DND-41 (cell line): ENCODE measurements around the gene ACSS1.

ENCODE experiments used
- EZH2 ChIP-seq: IDR thresholded peaks from 3 replicates; pipeline ENCODE4 v1.6.1; 2012; ENCODE audit warnings: borderline replicate concordance, low read depth, mild to moderate bottlenecking, moderate library complexity, low read length, inconsistent platforms; ENCODE audit not compliant: severe bottlenecking
- TF ChIP-seq, protein P1 (sequence below): IDR thresholded peaks from 2 replicates; pipeline ENCODE4 v1.5.1; 2012; ENCODE audit warnings: borderline replicate concordance, low read length, moderate library complexity, mild to moderate bottlenecking; ENCODE audit not compliant: poor library complexity, severe bottlenecking; ENCODE audit errors: extremely low read depth

DNA sequence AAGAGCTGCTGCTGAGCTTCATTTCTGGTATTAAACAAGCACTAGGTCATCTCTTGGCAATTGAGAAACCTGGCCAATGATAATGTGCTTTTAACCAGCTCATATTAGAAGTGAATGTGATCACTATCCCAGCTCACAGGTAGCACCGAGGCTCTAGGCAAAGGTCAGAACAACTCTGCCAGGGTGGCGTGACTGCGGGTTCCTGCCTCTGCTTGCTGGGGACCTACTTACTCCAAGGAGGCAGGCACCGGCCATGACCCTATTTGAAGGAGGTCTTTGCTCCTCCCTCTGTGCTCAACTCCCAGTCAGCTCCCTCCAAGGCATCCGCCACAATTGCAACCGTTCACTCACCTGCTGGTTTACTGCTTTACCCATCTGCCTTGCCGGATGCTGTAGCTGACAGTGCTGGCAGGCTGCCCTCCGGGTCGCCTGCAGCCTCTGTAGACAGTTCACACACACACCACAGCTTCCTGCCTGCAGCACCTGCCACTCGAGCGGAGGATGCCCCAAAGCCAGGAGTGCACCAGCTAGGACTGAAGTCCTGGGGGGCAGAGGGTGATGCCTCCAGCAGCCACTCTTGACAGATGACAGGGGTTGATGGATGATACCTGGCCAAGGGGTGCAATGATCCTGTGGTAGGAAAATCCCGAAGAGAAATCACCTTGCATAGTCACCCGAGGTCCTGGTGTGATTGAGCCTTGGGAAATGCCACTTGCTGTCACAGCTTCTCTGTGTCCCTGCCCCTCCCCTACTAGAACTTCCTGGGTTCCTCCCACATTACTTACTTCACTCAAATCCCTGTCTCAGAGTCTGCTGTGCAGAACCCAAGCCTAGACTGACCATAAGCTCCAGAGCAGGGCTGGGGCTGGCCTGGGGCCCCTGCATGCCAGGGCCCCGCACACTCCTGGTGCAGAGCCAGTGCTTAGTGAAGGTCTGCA, 32.8 kb upstream of the ACSS1 start:
- TF ChIP-seq, protein P1, sequence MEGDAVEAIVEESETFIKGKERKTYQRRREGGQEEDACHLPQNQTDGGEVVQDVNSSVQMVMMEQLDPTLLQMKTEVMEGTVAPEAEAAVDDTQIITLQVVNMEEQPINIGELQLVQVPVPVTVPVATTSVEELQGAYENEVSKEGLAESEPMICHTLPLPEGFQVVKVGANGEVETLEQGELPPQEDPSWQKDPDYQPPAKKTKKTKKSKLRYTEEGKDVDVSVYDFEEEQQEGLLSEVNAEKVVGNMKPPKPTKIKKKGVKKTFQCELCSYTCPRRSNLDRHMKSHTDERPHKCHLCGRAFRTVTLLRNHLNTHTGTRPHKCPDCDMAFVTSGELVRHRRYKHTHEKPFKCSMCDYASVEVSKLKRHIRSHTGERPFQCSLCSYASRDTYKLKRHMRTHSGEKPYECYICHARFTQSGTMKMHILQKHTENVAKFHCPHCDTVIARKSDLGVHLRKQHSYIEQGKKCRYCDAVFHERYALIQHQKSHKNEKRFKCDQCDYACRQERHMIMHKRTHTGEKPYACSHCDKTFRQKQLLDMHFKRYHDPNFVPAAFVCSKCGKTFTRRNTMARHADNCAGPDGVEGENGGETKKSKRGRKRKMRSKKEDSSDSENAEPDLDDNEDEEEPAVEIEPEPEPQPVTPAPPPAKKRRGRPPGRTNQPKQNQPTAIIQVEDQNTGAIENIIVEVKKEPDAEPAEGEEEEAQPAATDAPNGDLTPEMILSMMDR, result no peak
- no peak for TF ChIP-seq EZH2
